HG02981 (cell line): ENCODE data around the gene PRPS2.
A peak's percentile ranks its signal among the peaks of the same experiment; 100 is the strongest.

Source experiments
- ATAC-seq: cut with Tn5 transposase; IDR thresholded peaks from one replicate; pipeline ENCODE4 v1.9.1; 2021; ENCODE audit warnings: mild to moderate bottlenecking, moderate library complexity; ENCODE audit not compliant: unreplicated experiment

The PRPS2 gene

GRCh38 chrX:12791257-12792228, at the start of gene PRPS2:
PRPS2 (plus strand) TSS chrX:12791412; CDS start chrX:12791498, 86 bp downstream.
- ATAC-seq, result peak; percentile 75

- no peak for ATAC-seq
Measured at GRCh38 chrX:12741416-12741815, 49.8 kb upstream of the PRPS2 start.

GRCh38 chrX:12747433-12747832, 43.8 kb upstream of the PRPS2 start:
- no peak for ATAC-seq

- no peak for ATAC-seq
Measured at GRCh38 chrX:12751887-12752286, 39.3 kb upstream of the PRPS2 start.

GRCh38 chrX:12753366-12753765, 37.8 kb upstream of the PRPS2 start:
- ATAC-seq, result no peak

- no peak for ATAC-seq
Measured at GRCh38 chrX:12758291-12758690, 32.9 kb upstream of the PRPS2 start.

- no peak for ATAC-seq
Measured at GRCh38 chrX:12767856-12768255, 23.4 kb upstream of the PRPS2 start.

GRCh38 chrX:12768491-12768890, 22.7 kb upstream of the PRPS2 start:
- ATAC-seq, result no peak

GRCh38 chrX:12770440-12770839, 20.8 kb upstream of the PRPS2 start:
- no peak for ATAC-seq

DNA sequence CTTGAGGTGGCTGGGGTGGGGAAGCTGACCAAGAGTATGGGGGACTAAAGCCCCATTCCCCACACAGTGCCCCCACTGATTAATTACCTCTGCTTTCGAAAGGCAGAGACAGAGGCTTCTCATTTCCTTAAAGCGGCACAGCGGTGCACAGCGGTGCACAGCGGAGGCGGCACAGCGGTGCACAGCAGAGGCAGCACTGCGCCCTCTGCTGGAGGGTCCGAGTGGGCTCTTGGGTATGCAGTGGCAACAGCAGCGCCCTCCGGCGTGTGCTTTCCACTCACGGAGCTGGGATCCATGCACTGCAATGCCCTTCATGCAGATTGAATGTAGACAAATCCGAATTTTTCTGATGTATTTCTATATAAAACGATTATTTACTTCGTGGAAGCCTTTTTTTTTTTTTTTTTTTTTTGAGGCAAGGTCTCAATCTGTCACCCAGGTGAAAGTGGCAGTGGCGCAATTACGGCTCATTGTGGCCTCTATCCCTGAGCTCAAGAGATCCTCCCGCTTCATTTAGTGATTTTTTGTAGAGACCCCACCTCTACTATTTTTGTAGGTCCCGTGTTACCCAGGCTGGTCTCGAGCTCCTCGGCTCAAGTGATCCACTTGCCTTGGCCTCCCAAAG, 19.7 kb upstream of the PRPS2 start:
- ATAC-seq, result peak; percentile 100

GRCh38 chrX:12777670-12778069, 13.5 kb upstream of the PRPS2 start:
- no peak for ATAC-seq

DNA sequence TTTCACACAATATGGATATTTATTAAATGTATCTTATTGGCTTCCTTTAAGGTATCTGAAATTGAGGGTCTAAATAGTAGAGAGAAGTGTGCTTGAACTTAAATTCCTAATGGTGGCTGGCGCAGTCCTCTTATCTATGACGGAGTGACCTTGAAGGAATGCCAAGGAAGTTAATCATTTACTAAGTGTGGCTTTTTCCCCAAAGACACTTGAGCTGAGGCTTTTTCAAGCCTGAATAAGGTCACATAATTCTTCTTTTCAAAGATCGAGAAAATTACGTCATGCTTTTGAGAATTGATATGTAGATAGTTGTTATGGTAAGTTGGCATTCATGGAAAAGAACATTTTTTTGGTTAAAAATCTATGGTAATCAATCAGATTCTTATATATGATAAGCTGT, 11.7 kb upstream of the PRPS2 start:
- ATAC-seq, result no peak

GRCh38 chrX:12788645-12789044, 2.6 kb upstream of the PRPS2 start:
- ATAC-seq, result no peak

DNA sequence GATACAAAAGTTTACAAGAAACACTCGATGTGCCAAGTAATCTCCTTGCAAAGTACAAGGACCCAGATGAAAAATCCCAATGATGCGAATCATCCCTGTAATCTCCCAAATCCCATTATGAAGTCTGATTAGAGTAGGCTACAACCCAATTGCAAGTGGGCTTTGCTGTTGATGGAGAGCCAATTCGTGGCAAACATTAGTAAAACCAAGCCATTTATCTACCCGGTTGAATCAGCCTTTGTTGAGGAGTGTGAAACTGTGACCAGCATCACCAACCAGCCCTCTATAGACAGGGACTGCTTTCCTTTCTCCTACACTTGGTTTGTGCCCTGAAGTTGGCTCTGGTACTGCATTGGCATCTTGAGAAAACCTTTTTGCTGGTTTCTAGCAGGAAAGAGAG, 1.2 kb upstream of the PRPS2 start:
- no peak for ATAC-seq

DNA sequence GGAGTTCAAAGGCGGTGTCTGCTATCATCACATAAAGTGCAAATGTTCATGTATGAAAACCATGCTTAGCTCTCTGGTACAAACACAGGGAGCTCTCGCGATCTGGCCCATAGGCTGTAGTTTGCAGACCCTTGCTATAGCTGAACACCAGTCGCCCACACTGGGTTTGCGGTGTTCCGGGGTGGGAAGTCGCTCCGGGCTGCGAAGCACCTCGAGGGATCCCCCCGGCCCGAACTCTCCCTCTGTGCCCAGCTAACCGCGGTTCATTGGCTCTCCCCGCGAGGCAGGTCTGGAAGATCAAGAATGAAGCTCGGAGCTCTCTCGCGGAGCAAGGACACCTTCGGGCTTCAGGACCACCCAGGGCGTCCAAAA, 341 bp upstream of the PRPS2 start:
- ATAC-seq, result no peak

DNA sequence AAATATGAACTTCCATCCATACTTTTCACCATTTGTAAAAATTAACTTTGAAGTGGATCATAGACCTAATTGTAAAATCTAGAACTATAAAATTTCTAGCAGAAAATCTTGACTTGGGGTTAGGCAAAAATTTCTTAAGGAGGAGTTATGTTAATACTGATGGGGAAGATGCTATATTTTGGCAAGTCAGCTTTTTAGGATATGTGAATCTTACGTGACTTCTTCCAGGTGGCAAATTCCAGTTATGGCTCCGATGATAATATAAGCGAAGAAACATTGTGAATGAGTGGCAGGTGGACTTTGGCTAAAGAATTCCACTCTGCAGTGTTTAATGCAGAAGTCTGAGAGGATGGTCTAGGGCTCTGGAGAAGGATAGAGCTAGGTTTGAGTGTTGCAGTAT, 1.5 kb downstream of the PRPS2 start:
- ATAC-seq, result no peak

DNA sequence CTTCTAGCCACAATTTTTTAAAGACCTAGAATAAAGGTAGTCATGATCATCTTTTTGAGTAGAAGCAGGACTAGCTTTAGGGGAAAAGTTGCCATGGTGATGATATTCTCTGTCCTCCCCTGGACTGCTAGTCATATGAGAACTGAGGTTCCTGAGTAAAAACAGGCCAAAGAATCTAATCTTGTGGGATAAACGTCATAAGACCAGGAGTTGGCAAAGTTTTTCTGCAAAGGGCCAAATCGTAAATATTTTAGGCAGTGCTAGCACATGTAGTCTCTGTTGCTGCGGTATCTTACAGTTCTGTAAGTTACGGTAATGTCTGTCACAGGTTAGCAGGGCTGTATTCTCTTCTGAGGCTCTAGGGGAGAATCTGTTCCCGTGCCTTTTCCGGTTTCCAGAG, 3.4 kb downstream of the PRPS2 start:
- ATAC-seq, result no peak

GRCh38 chrX:12798601-12799000, 7.4 kb downstream of the PRPS2 start:
- ATAC-seq, result no peak

- no peak for ATAC-seq
Measured at GRCh38 chrX:12799118-12799517, 7.9 kb downstream of the PRPS2 start.

- no peak for ATAC-seq
Measured at GRCh38 chrX:12802741-12803140, 11.5 kb downstream of the PRPS2 start.

DNA sequence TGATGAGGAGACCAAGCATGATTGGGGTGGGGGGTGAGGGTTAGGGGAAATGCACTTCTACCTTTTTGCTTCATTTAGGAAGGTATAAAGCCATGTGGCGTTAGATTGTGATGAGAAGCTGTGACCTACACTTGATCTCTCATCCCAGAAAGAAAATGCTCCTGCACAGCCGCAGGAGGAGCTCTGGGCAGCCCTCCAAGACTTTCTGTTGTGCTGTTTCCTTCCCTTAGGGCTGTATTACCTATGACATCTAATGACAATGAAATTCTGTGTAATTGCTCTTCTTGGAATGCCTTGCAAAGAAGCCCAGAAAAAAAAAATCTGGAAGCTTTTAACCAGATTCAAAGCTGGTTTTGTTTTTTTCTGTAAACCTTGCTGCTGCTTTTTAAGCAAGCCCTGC, 13.4 kb downstream of the PRPS2 start:
- no peak for ATAC-seq

GRCh38 chrX:12805333-12805732, 14.1 kb downstream of the PRPS2 start:
- no peak for ATAC-seq
